SK-N-SH (cell line): Measurements from ENCODE around the gene LURAP1L. TPM values are rescaled to one million over a fixed set of nuclear protein-coding genes. Genes with fewer than 3 reads are reported as not detected.

Source experiments
- CTCF ChIA-PET: fragments of 300-600, 350-600 bp; formaldehyde crosslinking; extraction: SDS; loops from one replicate; lab custom pipeline; 2021; lab: Yijun Ruan, JAX
- POLR2A ChIA-PET: fragments of 350-600 bp; sonication (Branson Sonifier 250); formaldehyde crosslinking; extraction: SDS; loops from one replicate; lab custom pipeline; 2020; ENCODE audit warnings: antibody characterized with exemption, inconsistent platforms; lab: Yijun Ruan, JAX
- DNase-seq: peaks from one replicate; pipeline ENCODE4 v3.0.0; 2012
- H2AFZ ChIP-seq: fragments of 200-600 bp; sonication (generic); 2 replicates; pipeline ENCODE4 v1.8.1; 2016; ENCODE audit warnings: antibody characterized with exemption, mild to moderate bottlenecking, low read depth
- H3F3A ChIP-seq: fragments of 200-600 bp; sonication (generic); replicated peaks from 2 replicates; pipeline ENCODE3; 2016; ENCODE audit warnings: antibody characterized with exemption, mild to moderate bottlenecking; ENCODE audit not compliant: insufficient read depth
- H3K27ac ChIP-seq, 2 experiments: fragments of 200-500 bp in 1 of 2; fragments of 200-600 bp in 1 of 2; sonication (Bioruptor generic) in 1 of 2; sonication (generic), shearing (Covaris generic) in 1 of 2; 2 replicates each; pipeline versions ENCODE4 v1.5.1 to v1.6.1; 2014 to 2016; ENCODE audit warnings: low read depth in 2 of 2, inconsistent platforms in 1 of 2, low read length in 1 of 2, mild to moderate bottlenecking in 1 of 2, mixed read lengths in 1 of 2
- H3K27me3 ChIP-seq: fragments of 200-600 bp; sonication (generic), shearing (Covaris generic); 2 replicates; pipeline ENCODE4 v1.6.1; 2016; ENCODE audit warnings: mixed run types; ENCODE audit not compliant: insufficient read depth
- H3K36me3 ChIP-seq, 2 experiments: fragments of 200-500 bp in 1 of 2; fragments of 200-600 bp in 1 of 2; sonication (Bioruptor generic) in 1 of 2; sonication (generic) in 1 of 2; replicated peaks in 1 of 2; 2 replicates each; pipeline versions ENCODE3 to v1.5.1; 2014 to 2016; ENCODE audit warnings: low read length in 1 of 2, mild to moderate bottlenecking in 1 of 2; ENCODE audit not compliant: insufficient read depth in 2 of 2, control insufficient read depth in 1 of 2
- H3K4me1 ChIP-seq, 2 experiments: fragments of 200-500 bp in 1 of 2; fragments of 200-600 bp in 1 of 2; sonication (Bioruptor generic) in 1 of 2; sonication (generic), shearing (Covaris generic) in 1 of 2; 2 replicates each; pipeline versions ENCODE4 v1.5.1 to v1.6.1; 2014 to 2016; ENCODE audit warnings: low read depth in 1 of 2, low read length in 1 of 2, mixed run types in 1 of 2; ENCODE audit not compliant: insufficient read depth in 2 of 2, control insufficient read depth in 1 of 2
- H3K4me2 ChIP-seq: fragments of 200-600 bp; sonication (generic), shearing (Covaris generic); 2 replicates; pipeline ENCODE4 v1.6.1; 2017; ENCODE audit warnings: mixed run types
- H3K4me3 ChIP-seq, 2 experiments: fragments of 200-500 bp in 1 of 2; fragments of 200-600 bp in 1 of 2; sonication (Bioruptor generic) in 1 of 2; sonication (generic), shearing (Covaris generic) in 1 of 2; 2 replicates each; pipeline versions ENCODE4 v1.5.1 to v1.8.1; 2014 to 2016; ENCODE audit warnings: low read depth in 2 of 2, inconsistent platforms in 1 of 2, low read length in 1 of 2, mild to moderate bottlenecking in 1 of 2, mixed read lengths in 1 of 2, moderate library complexity in 1 of 2
- H3K79me2 ChIP-seq: fragments of 200-600 bp; sonication (generic); 2 replicates; pipeline ENCODE4 v1.8.1; 2017; ENCODE audit warnings: mild to moderate bottlenecking; ENCODE audit not compliant: insufficient read depth
- H3K9ac ChIP-seq: fragments of 200-600 bp; sonication (generic); 2 replicates; pipeline ENCODE4 v1.6.1; 2017; ENCODE audit warnings: mixed run types
- H3K9me2 ChIP-seq: fragments of 200-600 bp; sonication (generic); 2 replicates; pipeline ENCODE4 v1.6.1; 2017; ENCODE audit warnings: mixed run types
- H3K9me3 ChIP-seq: fragments of 200-600 bp; sonication (generic); 2 replicates; pipeline ENCODE4 v1.6.1; 2017; ENCODE audit warnings: mixed run types, mild to moderate bottlenecking, moderate library complexity
- H4K20me1 ChIP-seq: fragments of 200-600 bp; sonication (generic); 2 replicates; pipeline ENCODE4 v1.6.1; 2017; ENCODE audit warnings: mild to moderate bottlenecking, mixed run types; ENCODE audit not compliant: insufficient read depth
- CHD2 ChIP-seq: fragments of 150-350 bp; IDR thresholded peaks from 2 replicates; pipeline ENCODE4 v1.6.1; 2018; ENCODE audit warnings: low read length; ENCODE audit not compliant: partially characterized antibody
- EP300 ChIP-seq, 2 experiments: IDR thresholded peaks; 2 replicates each; pipeline versions ENCODE4 v1.4.0 to v1.6.1; 2012; ENCODE audit warnings: borderline replicate concordance in 1 of 2, low read depth in 1 of 2, low read length in 1 of 2
- EZH2phosphoT487 ChIP-seq: fragments of 200-600 bp; sonication (generic); IDR thresholded peaks from 2 replicates; pipeline ENCODE4 v1.6.1; 2017; ENCODE audit warnings: low read depth, mixed run types, mild to moderate bottlenecking, antibody characterized with exemption, moderate library complexity, borderline replicate concordance
- FOSL2 ChIP-seq: IDR thresholded peaks from 2 replicates; pipeline ENCODE4 v1.4.0; 2012; ENCODE audit warnings: low read depth, mild to moderate bottlenecking, moderate library complexity, borderline replicate concordance
- FOXJ3 ChIP-seq: sonication (generic); formaldehyde crosslinking; IDR thresholded peaks from 2 replicates; pipeline ENCODE4 v1.5.1; 2020; ENCODE audit warnings: mild to moderate bottlenecking, missing genetic modification reagents
- GATA2 ChIP-seq: sonication (generic); formaldehyde crosslinking; IDR thresholded peaks from 2 replicates; pipeline ENCODE4 v1.5.0; 2020; ENCODE audit warnings: mild to moderate bottlenecking, missing genetic modification reagents
- MEF2A ChIP-seq: IDR thresholded peaks from 2 replicates; pipeline ENCODE4 v1.4.0; 2012; ENCODE audit warnings: low read depth, borderline replicate concordance
- NRF1 ChIP-seq: IDR thresholded peaks from 2 replicates; pipeline ENCODE4 v1.6.1; 2012; ENCODE audit warnings: low read depth, mild to moderate bottlenecking, low read length
- POLR2AphosphoS5 ChIP-seq: IDR thresholded peaks from 2 replicates; pipeline ENCODE4 v1.6.1; 2012; ENCODE audit warnings: low read depth, low read length
- RAD21 ChIP-seq: IDR thresholded peaks from 2 replicates; pipeline ENCODE4 v1.6.1; 2012; ENCODE audit warnings: mild to moderate bottlenecking, low read length
- RCOR1 ChIP-seq: fragments of 150-350 bp; IDR thresholded peaks from 2 replicates; pipeline ENCODE4 v1.6.1; 2017; ENCODE audit warnings: antibody characterized with exemption, low read length
- RFX5 ChIP-seq: IDR thresholded peaks from 2 replicates; pipeline ENCODE4 v1.6.1; 2012; ENCODE audit warnings: mild to moderate bottlenecking, improper control_type of control experiment, low read length
- RXRA ChIP-seq: IDR thresholded peaks from 2 replicates; pipeline ENCODE4 v1.4.0; 2012; ENCODE audit warnings: low read depth, mild to moderate bottlenecking, borderline replicate concordance
- TAF1 ChIP-seq: IDR thresholded peaks from 2 replicates; pipeline ENCODE4 v1.6.1; 2012; ENCODE audit warnings: low read depth, mild to moderate bottlenecking, low read length, moderate library complexity, borderline replicate concordance
- TEAD4 ChIP-seq: IDR thresholded peaks from 2 replicates; pipeline ENCODE4 v1.4.0; 2012; ENCODE audit warnings: mild to moderate bottlenecking, borderline replicate concordance; ENCODE audit not compliant: insufficient read depth
- YY1 ChIP-seq: IDR thresholded peaks from 2 replicates; pipeline ENCODE4 v1.4.0; 2012; ENCODE audit warnings: low read depth, mild to moderate bottlenecking
- WGBS: methylation state at CpG from one replicate; pipeline ENCODE4 v1.1.6; 2017; ENCODE audit warnings: low lambda C conversion rate; 5-methylcytosine and 5-hydroxymethylcytosine counted together
- polyA plus RNA-seq, 3 experiments: library from polyadenylated mRNA; depleted of rRNA; stranded (reverse); fragments of >200 nt; gene quantifications; 2 replicates each; pipeline ENCODE4 v1.2.3, GENCODE V29; 2012
- TF ChIP-seq, protein P1 (sequence below): IDR thresholded peaks from 2 replicates; pipeline ENCODE4 v1.4.0; 2012; ENCODE audit warnings: low read depth
- TF ChIP-seq, protein P2 (sequence below): fragments of 200-600 bp; sonication (generic); IDR thresholded peaks from 2 replicates; pipeline ENCODE4 v1.6.1; 2017; ENCODE audit warnings: antibody characterized with exemption, mild to moderate bottlenecking, moderate library complexity
- TF ChIP-seq, protein P3 (sequence below): fragments of 150-350 bp; IDR thresholded peaks from 2 replicates; pipeline ENCODE4 v1.6.1; 2016; ENCODE audit warnings: mild to moderate bottlenecking, low read depth, low read length
- TF ChIP-seq, protein P4 (sequence below): IDR thresholded peaks from 2 replicates; pipeline ENCODE4 v1.6.1; 2012; ENCODE audit warnings: mild to moderate bottlenecking, low read depth, low read length, moderate library complexity

Gene LURAP1L
- polyA plus RNA-seq, 1 of the 3 experiments (the other 2 are of a cell fraction) = 3.4 TPM

DNA sequence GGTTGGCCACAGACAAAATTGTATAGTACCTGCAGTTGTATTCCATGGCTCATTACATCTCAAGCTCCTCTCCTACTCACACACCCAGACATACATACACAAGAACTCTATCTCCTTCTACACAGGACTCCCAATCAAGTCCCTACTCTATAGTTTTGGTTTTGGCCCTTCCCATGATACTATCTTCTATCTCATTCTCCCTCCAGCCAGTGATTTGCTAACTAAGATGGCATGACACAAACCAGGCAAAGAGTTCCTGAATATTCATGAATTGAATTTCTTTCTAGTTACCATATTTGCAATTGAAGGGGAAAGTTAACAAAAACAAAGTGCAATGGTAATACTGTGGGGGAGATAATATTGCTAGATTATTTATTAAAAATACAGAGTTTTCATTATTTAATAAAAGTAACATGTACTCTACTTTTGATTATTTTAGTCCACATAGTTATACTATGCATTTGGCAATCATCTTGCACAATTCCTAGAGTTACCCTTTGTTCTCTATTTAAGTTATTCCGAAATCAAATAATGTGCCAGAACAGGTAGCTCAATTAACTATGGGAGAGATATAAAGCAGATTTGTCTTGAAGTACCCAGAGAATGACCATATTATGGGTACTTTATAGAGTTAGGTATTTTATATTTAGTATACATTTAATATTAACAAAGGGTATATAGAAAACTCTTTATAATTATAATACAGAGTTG is 9.6 kb upstream of the LURAP1L start (continued):
- TF ChIP-seq TAF1 = no peak
- no peak for TF ChIP-seq CHD2
- TF ChIP-seq RFX5 = no peak
- TF ChIP-seq, protein P1, sequence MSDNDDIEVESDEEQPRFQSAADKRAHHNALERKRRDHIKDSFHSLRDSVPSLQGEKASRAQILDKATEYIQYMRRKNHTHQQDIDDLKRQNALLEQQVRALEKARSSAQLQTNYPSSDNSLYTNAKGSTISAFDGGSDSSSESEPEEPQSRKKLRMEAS = no peak
- TF ChIP-seq EP300 (IDR thresholded peaks at IDR 0.05; ENCODE audit: borderline replicate concordance in 1 of 2, low read depth in 1 of 2, low read length in 1 of 2) = no peak
- no peak for TF ChIP-seq TEAD4
- TF ChIP-seq NRF1 = no peak
- TF ChIP-seq, all 33 proteins: peak for 0

DNA sequence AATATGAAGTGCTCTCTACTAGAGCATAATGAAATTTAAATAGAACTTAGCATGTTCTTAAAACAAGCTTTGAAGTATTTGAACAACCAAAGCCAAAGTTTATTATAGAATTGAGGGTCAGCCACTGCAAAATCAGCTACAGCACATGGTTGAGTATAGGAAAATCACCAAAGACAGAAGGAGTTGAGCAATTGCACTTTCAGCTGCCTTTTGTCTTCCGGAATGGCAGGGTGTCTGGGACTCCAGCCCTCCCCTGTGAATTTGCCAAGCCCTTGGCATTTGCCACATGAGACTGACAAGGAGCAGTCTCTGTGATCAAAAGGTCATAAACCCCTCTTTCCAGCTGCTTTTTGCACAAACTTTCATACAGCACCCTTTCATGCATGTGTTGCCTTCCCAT is 8.5 kb upstream of the LURAP1L start:
- H3K4me1 ChIP-seq = no peaks in the 10 kb centered on the region
- no peaks in the 10 kb centered on the region for H3K9me3 ChIP-seq
- no peaks in the 10 kb centered on the region for H3K9me2 ChIP-seq
- no peaks in the 10 kb centered on the region for H3F3A ChIP-seq
- no peak overlapping the region for H3K27ac ChIP-seq
- H3K27me3 ChIP-seq = peaks cover 7% of the 10 kb centered on the region; the same call in 1 of the 2 replicates
- CTCF ChIA-PET = interaction anchor here (1.2 kb wide), 1 partner anchor 12 kb away, joined by 3 read pairs; no protein-coding TSS in a partner anchor
- H3K9ac ChIP-seq = no peak overlapping the region
- no peak overlapping the region for H3K4me3 ChIP-seq
- no peak overlapping the region for H3K4me2 ChIP-seq
- POLR2A ChIA-PET = interaction anchor here (0.9 kb wide), 1 partner anchor 10 kb away, joined by 3 read pairs; no protein-coding TSS in a partner anchor
- WGBS = no CpG with 5 or more reads among the region's 1 CpG
- H3K79me2 ChIP-seq = no peaks in the 10 kb centered on the region
- no peak overlapping the region for H2AFZ ChIP-seq
- H4K20me1 ChIP-seq = no peaks in the 10 kb centered on the region
- no peak for DNase-seq
- H3K36me3 ChIP-seq = no peaks in the 10 kb centered on the region
- TF ChIP-seq MEF2A (no peak), TAF1 (no peak), YY1 (no peak), TEAD4 (no peak), RCOR1 (no peak), GATA2 (CRISPR knock-in tag) (no peak), NRF1 (no peak), RFX5 (no peak), EZH2phosphoT487 (no peak), RAD21 (no peak), POLR2AphosphoS5 (no peak), RXRA (no peak), FOXJ3 (CRISPR knock-in tag) (no peak), EP300 (IDR thresholded peaks at IDR 0.05; ENCODE audit: borderline replicate concordance in 1 of 2, low read depth in 1 of 2, low read length in 1 of 2) (no peak), CHD2 (no peak), FOSL2 (no peak)
- TF ChIP-seq, protein P2, sequence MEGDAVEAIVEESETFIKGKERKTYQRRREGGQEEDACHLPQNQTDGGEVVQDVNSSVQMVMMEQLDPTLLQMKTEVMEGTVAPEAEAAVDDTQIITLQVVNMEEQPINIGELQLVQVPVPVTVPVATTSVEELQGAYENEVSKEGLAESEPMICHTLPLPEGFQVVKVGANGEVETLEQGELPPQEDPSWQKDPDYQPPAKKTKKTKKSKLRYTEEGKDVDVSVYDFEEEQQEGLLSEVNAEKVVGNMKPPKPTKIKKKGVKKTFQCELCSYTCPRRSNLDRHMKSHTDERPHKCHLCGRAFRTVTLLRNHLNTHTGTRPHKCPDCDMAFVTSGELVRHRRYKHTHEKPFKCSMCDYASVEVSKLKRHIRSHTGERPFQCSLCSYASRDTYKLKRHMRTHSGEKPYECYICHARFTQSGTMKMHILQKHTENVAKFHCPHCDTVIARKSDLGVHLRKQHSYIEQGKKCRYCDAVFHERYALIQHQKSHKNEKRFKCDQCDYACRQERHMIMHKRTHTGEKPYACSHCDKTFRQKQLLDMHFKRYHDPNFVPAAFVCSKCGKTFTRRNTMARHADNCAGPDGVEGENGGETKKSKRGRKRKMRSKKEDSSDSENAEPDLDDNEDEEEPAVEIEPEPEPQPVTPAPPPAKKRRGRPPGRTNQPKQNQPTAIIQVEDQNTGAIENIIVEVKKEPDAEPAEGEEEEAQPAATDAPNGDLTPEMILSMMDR = no peak
- TF ChIP-seq, protein P3, sequence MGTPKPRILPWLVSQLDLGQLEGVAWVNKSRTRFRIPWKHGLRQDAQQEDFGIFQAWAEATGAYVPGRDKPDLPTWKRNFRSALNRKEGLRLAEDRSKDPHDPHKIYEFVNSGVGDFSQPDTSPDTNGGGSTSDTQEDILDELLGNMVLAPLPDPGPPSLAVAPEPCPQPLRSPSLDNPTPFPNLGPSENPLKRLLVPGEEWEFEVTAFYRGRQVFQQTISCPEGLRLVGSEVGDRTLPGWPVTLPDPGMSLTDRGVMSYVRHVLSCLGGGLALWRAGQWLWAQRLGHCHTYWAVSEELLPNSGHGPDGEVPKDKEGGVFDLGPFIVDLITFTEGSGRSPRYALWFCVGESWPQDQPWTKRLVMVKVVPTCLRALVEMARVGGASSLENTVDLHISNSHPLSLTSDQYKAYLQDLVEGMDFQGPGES = no peak
- TF ChIP-seq, protein P4, sequence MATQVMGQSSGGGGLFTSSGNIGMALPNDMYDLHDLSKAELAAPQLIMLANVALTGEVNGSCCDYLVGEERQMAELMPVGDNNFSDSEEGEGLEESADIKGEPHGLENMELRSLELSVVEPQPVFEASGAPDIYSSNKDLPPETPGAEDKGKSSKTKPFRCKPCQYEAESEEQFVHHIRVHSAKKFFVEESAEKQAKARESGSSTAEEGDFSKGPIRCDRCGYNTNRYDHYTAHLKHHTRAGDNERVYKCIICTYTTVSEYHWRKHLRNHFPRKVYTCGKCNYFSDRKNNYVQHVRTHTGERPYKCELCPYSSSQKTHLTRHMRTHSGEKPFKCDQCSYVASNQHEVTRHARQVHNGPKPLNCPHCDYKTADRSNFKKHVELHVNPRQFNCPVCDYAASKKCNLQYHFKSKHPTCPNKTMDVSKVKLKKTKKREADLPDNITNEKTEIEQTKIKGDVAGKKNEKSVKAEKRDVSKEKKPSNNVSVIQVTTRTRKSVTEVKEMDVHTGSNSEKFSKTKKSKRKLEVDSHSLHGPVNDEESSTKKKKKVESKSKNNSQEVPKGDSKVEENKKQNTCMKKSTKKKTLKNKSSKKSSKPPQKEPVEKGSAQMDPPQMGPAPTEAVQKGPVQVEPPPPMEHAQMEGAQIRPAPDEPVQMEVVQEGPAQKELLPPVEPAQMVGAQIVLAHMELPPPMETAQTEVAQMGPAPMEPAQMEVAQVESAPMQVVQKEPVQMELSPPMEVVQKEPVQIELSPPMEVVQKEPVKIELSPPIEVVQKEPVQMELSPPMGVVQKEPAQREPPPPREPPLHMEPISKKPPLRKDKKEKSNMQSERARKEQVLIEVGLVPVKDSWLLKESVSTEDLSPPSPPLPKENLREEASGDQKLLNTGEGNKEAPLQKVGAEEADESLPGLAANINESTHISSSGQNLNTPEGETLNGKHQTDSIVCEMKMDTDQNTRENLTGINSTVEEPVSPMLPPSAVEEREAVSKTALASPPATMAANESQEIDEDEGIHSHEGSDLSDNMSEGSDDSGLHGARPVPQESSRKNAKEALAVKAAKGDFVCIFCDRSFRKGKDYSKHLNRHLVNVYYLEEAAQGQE = no peak
